ENCODE results near the gene LIMK1. TPM values are rescaled to one million over a fixed set of nuclear protein-coding genes. Genes with fewer than 3 reads are reported as not detected.
A peak's percentile ranks its signal among the peaks of the same experiment; 100 is the strongest.

Gene LIMK1
- total and polyA plus RNA-seq, 2 of the 13 experiments (the other 11 are each of a cell fraction or from before 2014, with no cell fraction given) = 8.9 to 18.8 TPM

- TF ChIP-seq, protein P1, sequence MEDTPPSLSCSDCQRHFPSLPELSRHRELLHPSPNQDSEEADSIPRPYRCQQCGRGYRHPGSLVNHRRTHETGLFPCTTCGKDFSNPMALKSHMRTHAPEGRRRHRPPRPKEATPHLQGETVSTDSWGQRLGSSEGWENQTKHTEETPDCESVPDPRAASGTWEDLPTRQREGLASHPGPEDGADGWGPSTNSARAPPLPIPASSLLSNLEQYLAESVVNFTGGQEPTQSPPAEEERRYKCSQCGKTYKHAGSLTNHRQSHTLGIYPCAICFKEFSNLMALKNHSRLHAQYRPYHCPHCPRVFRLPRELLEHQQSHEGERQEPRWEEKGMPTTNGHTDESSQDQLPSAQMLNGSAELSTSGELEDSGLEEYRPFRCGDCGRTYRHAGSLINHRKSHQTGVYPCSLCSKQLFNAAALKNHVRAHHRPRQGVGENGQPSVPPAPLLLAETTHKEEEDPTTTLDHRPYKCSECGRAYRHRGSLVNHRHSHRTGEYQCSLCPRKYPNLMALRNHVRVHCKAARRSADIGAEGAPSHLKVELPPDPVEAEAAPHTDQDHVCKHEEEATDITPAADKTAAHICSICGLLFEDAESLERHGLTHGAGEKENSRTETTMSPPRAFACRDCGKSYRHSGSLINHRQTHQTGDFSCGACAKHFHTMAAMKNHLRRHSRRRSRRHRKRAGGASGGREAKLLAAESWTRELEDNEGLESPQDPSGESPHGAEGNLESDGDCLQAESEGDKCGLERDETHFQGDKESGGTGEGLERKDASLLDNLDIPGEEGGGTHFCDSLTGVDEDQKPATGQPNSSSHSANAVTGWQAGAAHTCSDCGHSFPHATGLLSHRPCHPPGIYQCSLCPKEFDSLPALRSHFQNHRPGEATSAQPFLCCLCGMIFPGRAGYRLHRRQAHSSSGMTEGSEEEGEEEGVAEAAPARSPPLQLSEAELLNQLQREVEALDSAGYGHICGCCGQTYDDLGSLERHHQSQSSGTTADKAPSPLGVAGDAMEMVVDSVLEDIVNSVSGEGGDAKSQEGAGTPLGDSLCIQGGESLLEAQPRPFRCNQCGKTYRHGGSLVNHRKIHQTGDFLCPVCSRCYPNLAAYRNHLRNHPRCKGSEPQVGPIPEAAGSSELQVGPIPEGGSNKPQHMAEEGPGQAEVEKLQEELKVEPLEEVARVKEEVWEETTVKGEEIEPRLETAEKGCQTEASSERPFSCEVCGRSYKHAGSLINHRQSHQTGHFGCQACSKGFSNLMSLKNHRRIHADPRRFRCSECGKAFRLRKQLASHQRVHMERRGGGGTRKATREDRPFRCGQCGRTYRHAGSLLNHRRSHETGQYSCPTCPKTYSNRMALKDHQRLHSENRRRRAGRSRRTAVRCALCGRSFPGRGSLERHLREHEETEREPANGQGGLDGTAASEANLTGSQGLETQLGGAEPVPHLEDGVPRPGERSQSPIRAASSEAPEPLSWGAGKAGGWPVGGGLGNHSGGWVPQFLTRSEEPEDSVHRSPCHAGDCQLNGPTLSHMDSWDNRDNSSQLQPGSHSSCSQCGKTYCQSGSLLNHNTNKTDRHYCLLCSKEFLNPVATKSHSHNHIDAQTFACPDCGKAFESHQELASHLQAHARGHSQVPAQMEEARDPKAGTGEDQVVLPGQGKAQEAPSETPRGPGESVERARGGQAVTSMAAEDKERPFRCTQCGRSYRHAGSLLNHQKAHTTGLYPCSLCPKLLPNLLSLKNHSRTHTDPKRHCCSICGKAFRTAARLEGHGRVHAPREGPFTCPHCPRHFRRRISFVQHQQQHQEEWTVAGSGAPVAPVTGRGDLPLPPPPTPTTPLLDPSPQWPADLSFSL (CRISPR knock-in tag; IDR thresholded peaks at IDR 0.05) = no peak
Measured at GRCh38 chr7:74063223-74063641, 20.4 kb upstream of the LIMK1 start (continued).

GRCh38 chr7:74063646-74064045 lies 20.0 kb upstream of the LIMK1 start:
- POLR2A ChIA-PET = no interaction called here
- intact Hi-C loops (cut with micrococcal nuclease; ENCODE audit: unreplicated experiment) = no loop called here
- TF ChIP-seq CTCF (CRISPR knock-in tag; IDR thresholded peaks at IDR 0.05) (0 out of 2 replicates have a peak, but pooled peaks have one; percentile 2), NFE2L1 (CRISPR knock-in tag; IDR thresholded peaks at IDR 0.05; ENCODE audit: borderline replicate concordance) (no peak), TERF1 (CRISPR knock-in tag; IDR thresholded peaks at IDR 0.05) (no peak), CREM (IDR thresholded peaks at IDR 0.05) (no peak), CREM (CRISPR knock-in tag; IDR thresholded peaks at IDR 0.05) (no peak), ZNF598 (CRISPR knock-in tag; IDR thresholded peaks at IDR 0.05; ENCODE audit: borderline replicate concordance) (0 out of 2 replicates have a peak, but pooled peaks have one; percentile 28), PHF5A (CRISPR knock-in tag; IDR thresholded peaks at IDR 0.05; ENCODE audit: low read depth, unreplicated experiment) (no peak), ZNF569 (CRISPR knock-in tag; IDR thresholded peaks at IDR 0.05; ENCODE audit: borderline replicate concordance) (no peak)
- TF ChIP-seq, protein P2, sequence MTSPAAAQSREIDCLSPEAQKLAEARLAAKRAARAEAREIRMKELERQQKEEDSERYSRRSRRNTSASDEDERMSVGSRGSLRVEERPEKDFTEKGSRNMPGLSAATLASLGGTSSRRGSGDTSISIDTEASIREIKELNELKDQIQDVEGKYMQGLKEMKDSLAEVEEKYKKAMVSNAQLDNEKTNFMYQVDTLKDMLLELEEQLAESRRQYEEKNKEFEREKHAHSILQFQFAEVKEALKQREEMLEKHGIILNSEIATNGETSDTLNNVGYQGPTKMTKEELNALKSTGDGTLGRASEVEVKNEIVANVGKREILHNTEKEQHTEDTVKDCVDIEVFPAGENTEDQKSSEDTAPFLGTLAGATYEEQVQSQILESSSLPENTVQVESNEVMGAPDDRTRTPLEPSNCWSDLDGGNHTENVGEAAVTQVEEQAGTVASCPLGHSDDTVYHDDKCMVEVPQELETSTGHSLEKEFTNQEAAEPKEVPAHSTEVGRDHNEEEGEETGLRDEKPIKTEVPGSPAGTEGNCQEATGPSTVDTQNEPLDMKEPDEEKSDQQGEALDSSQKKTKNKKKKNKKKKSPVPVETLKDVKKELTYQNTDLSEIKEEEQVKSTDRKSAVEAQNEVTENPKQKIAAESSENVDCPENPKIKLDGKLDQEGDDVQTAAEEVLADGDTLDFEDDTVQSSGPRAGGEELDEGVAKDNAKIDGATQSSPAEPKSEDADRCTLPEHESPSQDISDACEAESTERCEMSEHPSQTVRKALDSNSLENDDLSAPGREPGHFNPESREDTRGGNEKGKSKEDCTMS (CRISPR knock-in tag; conservative IDR thresholded peaks at IDR 0.05) = no peak

More at GRCh38 chr7:74063646-74064045, 20.0 kb upstream of the LIMK1 start:
- Histone ChIP-seq H3K27me3 (ENCODE audit: control insufficient read depth in 1 of 2, insufficient read depth in 2 of 2, low read length in 2 of 2) (peaks cover 3 to 13% of the 10 kb centered on the region in 2 experiments; a peak in 3 of 5 replicates), H3K4me3 (replicated peaks in 1 of 3; ENCODE audit: insufficient read depth in 1 of 3, low read depth in 2 of 3, low read length in 3 of 3) (peak overlapping the region in 1 of 3 experiments; percentile 48; a peak in 1 of 6 replicates), H3K4me2 (ENCODE audit: low read depth, low read length) (peak overlapping the region; percentile 58), H3K36me3 (replicated peaks in 1 of 2; ENCODE audit: control insufficient read depth in 1 of 2, insufficient read depth in 2 of 2, low read length in 2 of 2) (no peaks in the 10 kb centered on the region), H3K9me3 (ENCODE audit: low read length) (no peaks in the 10 kb centered on the region), H3K9ac (ENCODE audit: insufficient read depth, low read depth, low read length) (no peak overlapping the region), H3K79me2 (ENCODE audit: insufficient read depth, low read length) (no peaks in the 10 kb centered on the region), H4K20me1 (ENCODE audit: insufficient read depth, low read length) (no peaks in the 10 kb centered on the region), H2AFZ (ENCODE audit: low read length) (no peak overlapping the region), H3K27ac (ENCODE audit: extremely low read length, insufficient read depth, low read length) (no peak overlapping the region), H3K4me1 (ENCODE audit: insufficient read depth, low read length) (peaks cover 39% of the 10 kb centered on the region)
- CTCF ChIA-PET (ENCODE audit: low intra/inter-chr PET ratio, low total read pairs) = no interaction called here
- DNase-seq (ENCODE audit: low spot score) (no peak), ATAC-seq (no peak), FAIRE-seq (no peak)
- 55% methylated on average over 12 of the region's 12 CpGs for WGBS (ENCODE audit: low lambda C conversion rate)
- in situ Hi-C loops (cut with HindIII; ENCODE audit: extremely low pct_ligation_motif_present, low pct_unique_long_range_greater_than_20kb) = loop anchor here (10.0 kb wide), 1 partner anchor 341 kb away; no protein-coding TSS in a partner anchor
- no TSS peak for BruUV-seq (replicated peaks)

Measured in HepG2 (cell line).